Thoracic aorta (tissue), 2 donors: Measurements from ENCODE around the gene PFKFB3. TPM values are rescaled to one million over a fixed set of nuclear protein-coding genes. Genes with fewer than 3 reads are reported as not detected.
"Not testable (repeated sequence)": the region's sequence is repeated elsewhere in the genome, so short reads cannot be mapped to it uniquely, and the experiment has no call there.

Experiments
- ATAC-seq: fragments of 150-250 bp; one replicate; pipeline ENCODE4 v1.8.0; 2017; ENCODE audit warnings: low read depth; ENCODE audit not compliant: insufficient number of reproducible peaks, low FRiP score
- DNase-seq: peaks from one replicate; pipeline ENCODE4 v3.0.0-alpha.2; 2020; ENCODE audit warnings: low spot score
- H3K27ac ChIP-seq, 2 donors: fragments of 200-600 bp; sonication (generic); 1 replicate in 1 of 2; 2 replicates in 1 of 2; pipeline ENCODE4 v1.5.1; 2016; ENCODE audit warnings: mild to moderate bottlenecking in 2 of 2, moderate library complexity in 2 of 2
- H3K27me3 ChIP-seq: fragments of 200-600 bp; sonication (generic); replicated peaks from 2 replicates; pipeline ENCODE4 v1.6.0; 2016; ENCODE audit warnings: mild to moderate bottlenecking; ENCODE audit not compliant: insufficient read depth
- H3K36me3 ChIP-seq: fragments of 200-600 bp; sonication (generic); one replicate; pipeline ENCODE4 v1.5.1; 2016
- H3K4me1 ChIP-seq, 2 donors: fragments of 200-600 bp; sonication (generic); 1 replicate in 1 of 2; 2 replicates in 1 of 2; pipeline versions ENCODE4 v1.5.1 to v1.6.0; 2016; ENCODE audit warnings: low read depth in 2 of 2, mild to moderate bottlenecking in 1 of 2; ENCODE audit not compliant: control insufficient read depth in 1 of 2
- H3K4me3 ChIP-seq: fragments of 200-600 bp; sonication (generic); 2 replicates; pipeline ENCODE4 v1.5.1; 2016; ENCODE audit warnings: mild to moderate bottlenecking
- H3K9me3 ChIP-seq: fragments of 200-600 bp; sonication (generic); 2 replicates; pipeline ENCODE4 v1.5.1; 2016
- total RNA-seq, 2 donors: library from RNA; depleted of rRNA; stranded (reverse); fragments of >200 nt; gene quantifications; one replicate each; pipeline versions ENCODE4 v1.1.0 to v1.2.3, GENCODE V29; 2016
- TF ChIP-seq, protein P1 (sequence below): fragments of 200-600 bp; sonication (generic); IDR thresholded peaks from one replicate; pipeline ENCODE4 v1.5.1; 2019; ENCODE audit warnings: antibody characterized with exemption

The PFKFB3 gene
- total RNA-seq, 2 donors from 2014 or later, result 151 to 311 TPM

DNA sequence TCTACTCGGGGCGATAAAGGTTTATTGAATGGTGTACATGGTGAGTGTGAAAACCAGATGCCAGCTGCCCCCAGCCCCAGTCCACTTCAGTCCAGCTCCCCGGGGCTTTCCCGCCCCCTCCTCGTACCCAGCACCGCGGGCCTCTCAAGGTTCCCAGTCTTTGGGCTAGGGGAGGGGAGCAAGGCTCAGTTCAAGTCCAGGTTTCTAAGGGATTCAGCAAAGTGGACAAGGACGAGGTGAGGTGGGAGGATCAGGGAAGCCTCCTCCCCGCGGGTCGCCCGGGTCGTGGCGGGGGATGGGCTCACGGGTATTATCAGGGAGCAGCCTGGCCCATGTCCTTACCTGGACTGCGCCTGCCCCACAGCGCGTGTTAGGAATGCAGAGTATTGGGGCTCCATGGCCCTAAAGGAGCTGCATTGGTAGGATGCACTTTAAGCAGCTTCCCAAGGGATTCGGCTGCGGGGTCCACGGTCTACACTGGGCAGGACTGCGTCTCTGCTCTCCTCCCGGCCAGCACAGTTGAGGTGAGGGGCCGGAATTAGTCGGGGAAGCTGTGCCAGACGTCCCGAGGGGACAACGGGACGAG, 541 bp upstream of the PFKFB3 start:
- Histone ChIP-seq H3K27ac (peak overlapping the region; percentile 88 to 99), H3K4me3 (peak overlapping the region; percentile 100), H3K27me3 (no peaks in the 10 kb centered on the region), H3K9me3 (no peaks in the 10 kb centered on the region), H3K36me3 (no peaks in the 10 kb centered on the region), H3K4me1 (peaks cover 24 to 39% of the 10 kb centered on the region in 2 donors)
- peak; percentile 2 for ATAC-seq
- TF ChIP-seq, protein P1, sequence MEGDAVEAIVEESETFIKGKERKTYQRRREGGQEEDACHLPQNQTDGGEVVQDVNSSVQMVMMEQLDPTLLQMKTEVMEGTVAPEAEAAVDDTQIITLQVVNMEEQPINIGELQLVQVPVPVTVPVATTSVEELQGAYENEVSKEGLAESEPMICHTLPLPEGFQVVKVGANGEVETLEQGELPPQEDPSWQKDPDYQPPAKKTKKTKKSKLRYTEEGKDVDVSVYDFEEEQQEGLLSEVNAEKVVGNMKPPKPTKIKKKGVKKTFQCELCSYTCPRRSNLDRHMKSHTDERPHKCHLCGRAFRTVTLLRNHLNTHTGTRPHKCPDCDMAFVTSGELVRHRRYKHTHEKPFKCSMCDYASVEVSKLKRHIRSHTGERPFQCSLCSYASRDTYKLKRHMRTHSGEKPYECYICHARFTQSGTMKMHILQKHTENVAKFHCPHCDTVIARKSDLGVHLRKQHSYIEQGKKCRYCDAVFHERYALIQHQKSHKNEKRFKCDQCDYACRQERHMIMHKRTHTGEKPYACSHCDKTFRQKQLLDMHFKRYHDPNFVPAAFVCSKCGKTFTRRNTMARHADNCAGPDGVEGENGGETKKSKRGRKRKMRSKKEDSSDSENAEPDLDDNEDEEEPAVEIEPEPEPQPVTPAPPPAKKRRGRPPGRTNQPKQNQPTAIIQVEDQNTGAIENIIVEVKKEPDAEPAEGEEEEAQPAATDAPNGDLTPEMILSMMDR, result no peak
- no peak for DNase-seq

DNA sequence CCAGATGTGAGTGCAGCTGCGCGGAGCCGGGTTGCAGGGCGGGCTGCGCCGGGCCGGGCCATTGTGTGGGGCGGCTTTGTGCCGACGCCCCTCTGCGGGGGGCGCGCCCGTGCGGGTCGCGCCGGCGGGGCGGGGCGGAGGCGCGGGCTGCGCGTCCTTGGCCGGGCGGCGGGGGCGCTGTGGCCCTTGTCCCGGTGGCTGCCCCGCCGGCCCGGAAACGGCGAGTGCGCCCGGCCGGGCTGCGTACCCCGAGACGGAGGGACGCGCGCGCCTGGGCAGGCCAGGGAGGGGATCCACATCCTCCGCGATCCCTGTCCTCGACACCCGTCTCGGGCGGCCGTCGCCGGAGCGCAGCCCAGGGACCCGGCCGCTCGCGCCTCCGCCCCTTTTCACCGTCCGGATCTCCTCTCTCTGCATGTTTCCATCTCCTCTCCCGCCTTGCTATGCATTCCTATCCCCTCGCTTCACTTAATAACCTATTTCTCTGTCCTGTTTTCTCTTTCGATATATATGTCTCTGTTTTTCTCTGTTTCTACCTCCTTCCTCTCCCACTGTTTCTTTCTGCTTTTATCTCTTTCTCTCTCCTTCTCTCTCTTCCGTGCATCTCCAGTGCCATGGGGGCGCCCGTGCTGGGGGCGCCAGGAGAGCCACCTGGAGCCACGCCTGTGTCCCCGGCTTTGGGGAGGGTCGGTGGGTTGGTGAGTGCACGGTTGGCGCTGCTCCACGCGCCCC, 765 bp downstream of the PFKFB3 start:
- Histone ChIP-seq H3K36me3 (no peaks in the 10 kb centered on the region), H3K4me1 (peaks cover 18 to 39% of the 10 kb centered on the region in 2 donors), H3K27ac (peak overlapping the region; percentile 99), H3K27me3 (no peaks in the 10 kb centered on the region), H3K4me3 (peak overlapping the region; percentile 100), H3K9me3 (no peaks in the 10 kb centered on the region)
- no peak for DNase-seq
- TF ChIP-seq, protein P1, result no peak
- ATAC-seq, result peak; percentile 42

DNA sequence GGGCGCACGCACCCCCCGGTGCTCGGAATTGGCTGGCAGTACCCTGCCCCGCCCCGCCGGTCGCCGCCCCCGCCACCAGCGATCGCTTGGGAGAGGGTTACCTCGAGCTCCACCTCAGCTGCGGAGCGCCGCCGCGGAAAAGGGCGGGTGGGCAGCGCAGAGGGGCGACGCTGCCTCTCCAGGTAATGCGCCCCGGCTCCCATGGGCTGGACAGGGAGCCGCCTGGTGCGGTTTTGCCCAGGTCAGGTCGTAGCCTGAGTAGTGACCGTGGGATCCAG, 1.3 kb downstream of the PFKFB3 start:
- no peaks in the 10 kb centered on the region for H3K36me3 ChIP-seq
- no peak for ATAC-seq

DNA sequence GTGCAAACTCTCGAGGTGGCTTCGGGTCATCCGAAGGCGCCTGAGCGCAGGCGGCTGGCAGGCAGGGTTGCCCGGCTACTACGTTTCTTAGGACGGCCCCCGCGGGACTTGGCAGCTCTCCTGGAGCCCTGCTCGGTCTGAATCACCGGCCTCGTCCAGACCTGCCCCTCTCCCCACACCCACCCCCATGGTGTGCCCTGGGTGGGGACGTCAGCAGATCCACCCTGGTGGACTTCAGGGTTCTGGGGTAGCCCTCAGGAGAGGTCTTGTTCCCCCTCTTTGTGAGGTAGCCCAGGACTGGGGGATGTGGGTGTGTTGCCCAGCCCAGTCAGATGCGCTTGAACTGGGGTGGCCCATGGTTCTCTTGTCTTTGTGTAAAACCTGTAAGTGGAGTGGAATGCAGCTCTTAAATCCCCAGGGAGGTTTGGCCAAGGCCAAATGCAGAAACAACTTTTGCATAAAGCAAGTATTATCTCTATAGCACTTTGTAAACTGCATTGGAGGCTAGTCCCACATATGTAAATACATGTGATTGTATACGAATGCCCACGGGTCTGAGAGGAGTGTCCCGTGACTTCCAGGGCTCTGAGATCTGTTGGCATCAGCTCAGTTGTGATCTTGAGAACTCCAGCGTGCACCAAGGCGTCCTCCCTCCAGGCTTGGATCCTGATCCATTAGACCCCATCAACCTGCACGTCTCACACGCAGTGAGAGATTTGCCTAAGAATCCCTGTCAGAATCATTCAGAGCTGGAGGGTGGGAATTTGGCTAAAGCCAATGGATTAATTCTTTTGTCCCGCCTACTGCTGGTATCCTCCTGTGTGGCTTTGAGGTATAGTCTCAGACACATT, 1.8 kb downstream of the PFKFB3 start:
- peaks cover 16 to 40% of the 10 kb centered on the region in 2 donors for H3K4me1 ChIP-seq
- TF ChIP-seq, protein P1, result no peak
- ATAC-seq (peak; percentile 14), DNase-seq (no peak)
- peak overlapping the region; percentile 99 for H3K27ac ChIP-seq
- peak overlapping the region; percentile 100 for H3K4me3 ChIP-seq
- no peaks in the 10 kb centered on the region for H3K9me3 ChIP-seq
- no peaks in the 10 kb centered on the region for H3K27me3 ChIP-seq
- no peaks in the 10 kb centered on the region for H3K36me3 ChIP-seq

More for the DNA sequence above, 1.3 kb downstream of the PFKFB3 start:
- Histone ChIP-seq H3K4me1 (peaks cover 16 to 39% of the 10 kb centered on the region in 2 donors), H3K9me3 (no peaks in the 10 kb centered on the region), H3K27me3 (no peaks in the 10 kb centered on the region), H3K27ac (peak overlapping the region; percentile 99), H3K4me3 (peak overlapping the region; percentile 100)
- TF ChIP-seq, protein P1, result no peak
- DNase-seq, result no peak

DNA sequence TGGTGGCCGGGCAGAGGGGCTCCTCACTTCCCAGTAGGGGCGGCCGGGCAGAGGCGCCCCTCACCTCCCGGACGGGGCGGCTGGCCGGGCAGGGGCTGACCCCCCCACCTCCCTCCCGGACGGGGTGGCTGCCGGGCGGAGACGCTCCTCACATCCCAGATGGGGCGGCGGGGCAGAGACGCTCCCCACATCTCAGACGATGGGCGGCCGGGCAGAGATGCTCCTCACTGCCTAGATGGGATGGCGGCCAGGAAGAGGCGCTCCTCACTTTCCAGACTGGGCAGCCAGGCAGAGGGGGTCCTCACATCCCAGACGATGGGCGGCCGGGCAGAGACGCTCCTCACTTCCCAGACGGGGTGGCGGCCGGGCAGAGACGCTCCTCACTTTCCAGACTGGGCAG, 3.8 kb downstream of the PFKFB3 start:
- DNase-seq, ATAC-seq, H3K36me3 ChIP-seq, H3K27me3 ChIP-seq, H3K9me3 ChIP-seq: not testable (repeated sequence)
- Histone ChIP-seq H3K4me3 (peak overlapping the region; percentile 62), H3K27ac (peak overlapping the region in 1 of 2 donors; percentile 54), H3K4me1 (peaks cover 20 to 43% of the 10 kb centered on the region in 2 donors)
